Measurements from ENCODE around the gene DHTKD1.
"Not testable (repeated sequence)": the region's sequence is repeated elsewhere in the genome, so short reads cannot be mapped to it uniquely, and the experiment has no call there.

Gene DHTKD1

GRCh38 chr10:12062754-12063482 lies 5.8 kb upstream of the DHTKD1 start:
- no peak for DNase-seq (ENCODE audit: low spot score)

GRCh38 chr10:12063483-12063818 lies 5.3 kb upstream of the DHTKD1 start:
- no peak for DNase-seq (ENCODE audit: low spot score)

DNA sequence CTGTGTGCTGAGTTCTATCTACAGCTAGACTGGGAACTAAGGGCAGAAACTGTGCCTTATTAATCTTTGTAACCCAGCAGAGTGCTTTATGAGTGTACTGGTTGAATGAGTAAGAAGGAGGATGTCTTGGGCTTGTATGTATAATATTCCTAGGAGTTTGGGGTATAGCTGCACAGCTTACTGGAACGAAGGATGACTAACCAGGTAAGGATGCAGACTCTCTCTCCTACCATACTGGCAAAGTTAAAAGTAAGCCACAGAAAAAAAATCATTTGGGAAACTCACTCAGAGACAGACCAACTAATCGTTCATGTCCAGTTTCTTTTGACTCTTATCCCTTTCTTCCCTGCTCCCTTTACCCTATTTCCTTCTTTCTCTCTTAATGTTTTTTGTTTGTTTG lies 1.4 kb upstream of the DHTKD1 start:
- peak; percentile 28 for DNase-seq (ENCODE audit: low spot score)

DNA sequence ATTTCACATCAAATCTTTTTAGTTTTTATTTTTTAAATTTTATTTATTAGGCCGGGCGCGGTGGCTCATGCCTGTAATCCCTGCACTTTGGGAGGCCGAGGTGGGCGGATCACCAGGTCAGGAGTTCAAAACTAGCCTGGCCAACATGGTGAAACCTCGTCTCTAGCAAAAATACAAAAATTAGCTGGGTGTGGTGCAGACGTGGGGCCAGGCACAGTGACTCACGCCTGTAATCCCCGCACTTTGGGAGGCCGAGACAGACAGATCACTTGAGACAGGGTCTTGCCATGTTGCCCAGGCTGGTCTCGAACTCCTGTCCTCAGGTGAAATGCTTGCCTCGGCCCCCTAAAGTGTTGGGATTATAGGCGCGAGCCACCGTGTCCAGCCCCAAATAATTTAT lies 2.7 kb downstream of the DHTKD1 start:
- not testable (repeated sequence) for DNase-seq (ENCODE audit: low spot score)

- no peak for DNase-seq (ENCODE audit: low spot score)
Observed at GRCh38 chr10:12073526-12073925, 4.8 kb downstream of the DHTKD1 start.

- DNase-seq (ENCODE audit: low spot score), result no peak
Observed at GRCh38 chr10:12077580-12078180, 8.9 kb downstream of the DHTKD1 start.

GRCh38 chr10:12081470-12081869 lies 12.7 kb downstream of the DHTKD1 start:
- no peak for DNase-seq (ENCODE audit: low spot score)

DNA sequence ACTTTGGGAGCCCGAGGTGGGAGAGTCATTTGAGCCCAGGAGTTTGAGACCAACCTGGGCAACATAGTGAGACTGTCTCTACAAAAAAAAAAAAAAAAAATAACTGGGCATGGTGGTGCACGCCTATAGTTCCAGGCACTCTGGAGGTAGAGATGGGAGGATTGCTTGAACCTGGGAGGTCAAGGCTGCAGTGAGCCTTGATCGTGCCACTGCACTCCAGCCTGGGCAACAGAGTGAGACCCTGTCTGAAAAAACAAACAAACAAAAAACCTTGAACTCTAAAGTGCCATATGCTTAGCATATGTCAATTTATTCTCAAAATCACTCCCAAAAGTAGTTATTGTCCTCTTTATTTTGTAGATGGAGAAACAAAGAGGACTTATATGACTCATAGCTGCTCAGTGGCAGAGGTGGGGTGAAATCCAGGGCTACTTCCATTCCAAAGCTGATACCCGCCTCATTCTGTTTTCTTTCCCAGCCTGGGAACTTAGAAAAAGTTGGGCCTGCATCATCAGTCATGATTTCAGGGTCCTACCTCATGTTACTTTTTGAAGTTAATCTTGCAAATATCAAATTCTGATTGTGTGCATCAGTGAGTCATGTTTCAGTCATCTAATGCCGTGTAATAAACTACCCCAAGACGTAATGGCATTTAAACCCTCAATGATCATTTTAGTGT lies 13.3 kb downstream of the DHTKD1 start:
- no peak for DNase-seq (ENCODE audit: low spot score)

DNA sequence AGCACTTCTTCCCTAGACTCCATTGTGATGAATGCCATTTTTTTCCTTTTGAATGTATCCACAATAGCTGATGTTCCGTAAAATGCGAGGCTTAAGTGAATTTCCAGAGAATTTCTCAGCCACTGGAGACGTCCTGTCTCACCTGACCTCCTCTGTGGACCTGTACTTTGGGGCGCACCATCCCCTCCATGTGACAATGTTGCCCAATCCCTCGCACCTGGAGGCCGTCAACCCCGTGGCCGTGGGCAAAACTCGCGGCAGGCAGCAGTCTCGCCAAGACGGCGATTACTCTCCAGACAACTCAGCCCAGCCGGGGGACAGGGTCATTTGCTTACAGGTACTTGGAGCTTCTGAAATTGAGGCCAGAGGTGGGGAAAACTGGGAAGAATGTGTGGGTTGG lies 20.2 kb downstream of the DHTKD1 start:
- no peak for DNase-seq (ENCODE audit: low spot score)

DNA sequence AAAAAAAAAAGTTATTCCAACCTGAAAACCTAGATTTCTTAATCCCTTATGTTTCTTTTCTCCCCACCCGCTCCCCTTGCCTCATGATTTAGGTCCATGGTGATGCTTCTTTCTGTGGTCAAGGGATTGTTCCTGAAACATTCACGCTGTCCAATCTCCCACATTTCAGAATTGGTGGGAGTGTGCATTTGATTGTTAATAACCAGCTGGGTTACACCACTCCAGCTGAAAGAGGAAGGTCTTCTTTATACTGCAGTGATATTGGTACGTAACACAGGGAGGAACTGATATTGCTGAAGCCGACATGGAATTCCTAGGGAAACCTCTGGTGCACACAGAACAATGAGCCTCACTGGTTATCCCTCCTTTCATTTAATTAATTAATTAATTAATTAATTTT lies 22.7 kb downstream of the DHTKD1 start:
- no peak for DNase-seq (ENCODE audit: low spot score)

DNA sequence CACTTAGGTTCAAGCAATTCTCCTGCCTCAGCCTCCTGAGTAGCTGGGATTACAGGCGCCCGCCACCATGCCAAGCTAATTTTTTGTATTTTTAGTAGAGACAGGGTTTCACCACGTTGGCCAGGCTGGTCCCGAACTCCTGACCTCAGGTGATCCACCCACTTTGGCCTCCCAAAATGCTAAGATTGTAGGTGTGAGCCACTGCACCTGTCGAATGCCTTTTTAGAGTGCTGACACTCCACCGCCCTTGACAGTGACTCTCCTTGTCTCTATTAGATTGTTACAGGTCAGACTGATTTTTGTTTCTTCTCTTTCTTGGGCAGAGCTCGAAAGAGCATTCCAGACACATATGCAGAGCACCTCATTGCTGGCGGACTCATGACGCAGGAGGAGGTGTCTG lies 28.6 kb downstream of the DHTKD1 start:
- not testable (repeated sequence) for DNase-seq (ENCODE audit: low spot score)

- peak; percentile 52 for DNase-seq (ENCODE audit: low spot score)
Observed at GRCh38 chr10:12097791-12098190, 29.0 kb downstream of the DHTKD1 start.

GRCh38 chr10:12098966-12099365 lies 30.2 kb downstream of the DHTKD1 start:
- no peak for DNase-seq (ENCODE audit: low spot score)

- no peak for DNase-seq (ENCODE audit: low spot score)
Observed at GRCh38 chr10:12103802-12104201, 35.0 kb downstream of the DHTKD1 start.

DNA sequence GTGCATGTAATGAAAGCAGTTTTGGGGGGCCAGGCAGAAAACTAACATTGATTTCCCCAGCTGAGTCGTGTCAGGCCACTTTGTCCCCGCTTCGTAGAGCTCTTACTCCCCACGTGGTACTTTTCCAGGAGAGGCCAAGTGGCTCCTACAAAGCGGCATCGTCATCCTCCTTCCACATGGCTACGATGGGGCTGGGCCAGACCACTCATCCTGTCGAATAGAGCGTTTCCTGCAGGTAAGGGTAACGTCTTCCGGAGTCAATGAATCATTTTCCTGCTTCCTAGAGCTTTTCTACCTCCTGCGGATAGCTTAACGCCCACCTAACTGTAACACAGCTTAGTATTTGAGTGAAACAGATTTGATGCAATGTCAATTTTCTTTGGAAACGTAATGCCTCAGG lies 39.0 kb downstream of the DHTKD1 start:
- DNase-seq (ENCODE audit: low spot score), result no peak

GRCh38 chr10:12109286-12109685 lies 40.5 kb downstream of the DHTKD1 start:
- DNase-seq (ENCODE audit: low spot score), result no peak

DNA sequence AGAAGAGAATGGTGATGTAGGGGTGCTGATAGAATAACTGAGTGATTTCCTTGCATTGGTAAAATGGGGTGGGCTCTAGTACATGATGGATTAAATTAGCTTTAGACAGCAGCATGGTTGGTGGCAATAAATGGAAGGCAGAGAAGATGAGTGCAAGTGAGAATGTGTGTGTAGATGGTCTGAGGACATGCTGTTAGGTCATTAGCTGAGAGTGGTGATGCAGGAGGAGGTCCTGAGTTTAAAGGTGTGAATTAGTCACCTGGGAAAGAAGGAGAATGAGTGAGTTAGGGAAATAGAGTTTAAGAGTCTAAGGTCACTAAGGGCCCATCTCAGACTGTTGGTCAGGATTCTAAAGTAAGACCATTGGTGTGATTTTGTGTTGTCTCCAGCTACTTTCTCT lies 42.8 kb downstream of the DHTKD1 start:
- DNase-seq (ENCODE audit: low spot score), result no peak

- DNase-seq (ENCODE audit: low spot score), result no peak
Observed at GRCh38 chr10:12113627-12114026, 44.9 kb downstream of the DHTKD1 start.

DNA sequence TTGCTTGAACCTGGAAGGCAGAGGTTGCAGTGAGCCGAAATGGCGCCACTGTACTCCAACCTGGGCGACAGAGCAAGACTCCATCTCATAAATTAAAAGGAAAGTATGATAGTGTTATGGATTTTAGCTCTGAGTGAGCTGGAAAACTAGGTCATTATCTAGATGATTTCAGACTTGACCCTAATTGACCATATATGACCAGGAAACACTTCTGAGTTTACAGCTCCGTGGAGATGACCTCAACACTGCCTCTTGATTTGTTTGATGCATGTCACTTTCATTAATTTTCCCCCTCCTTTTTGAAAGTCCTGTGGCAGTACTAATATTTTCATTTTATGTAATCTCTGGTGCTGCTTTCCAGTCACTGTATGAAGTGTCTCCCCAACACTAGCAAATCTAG lies 52.9 kb downstream of the DHTKD1 start:
- DNase-seq (ENCODE audit: low spot score), result no peak

- DNase-seq (ENCODE audit: low spot score), result peak; percentile 83
Observed at GRCh38 chr10:12129222-12130111, 60.7 kb downstream of the DHTKD1 start, which contains the start of gene SEC61A2. TSS of gene SEC61A2 (plus strand) at chr10:12129677. CDS start at chr10:12129788, 111 bp downstream.

- peak; percentile 73 for DNase-seq (ENCODE audit: low spot score)
Observed at GRCh38 chr10:12130237-12130872, 61.6 kb downstream of the DHTKD1 start.

DNA sequence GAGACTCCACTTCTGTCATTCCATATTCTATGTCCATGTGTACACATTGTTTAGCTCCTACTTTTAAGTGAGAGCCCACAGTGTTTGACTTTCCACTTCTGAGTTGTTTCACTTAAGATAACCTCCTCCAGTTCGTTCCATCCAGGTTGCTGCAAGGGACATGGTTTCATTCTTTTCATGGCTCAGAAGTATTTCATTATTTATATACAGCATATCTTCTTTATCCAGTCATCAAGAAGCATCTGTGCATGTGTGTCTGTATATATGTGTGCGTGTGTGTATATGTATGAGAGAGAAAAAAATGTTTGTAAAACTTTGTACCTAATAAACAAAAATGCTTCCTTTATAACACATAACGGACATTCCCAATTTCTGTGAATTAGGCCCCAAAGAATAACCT lies 66.9 kb downstream of the DHTKD1 start:
- no peak for DNase-seq (ENCODE audit: low spot score)
